HepG2 (cell line): ENCODE measurements around the gene SLC25A20. TPM values are rescaled to one million over a fixed set of nuclear protein-coding genes. Genes with fewer than 3 reads are reported as not detected.

ENCODE experiments used
- CHD4 ChIP-seq: fragments of 200-600 bp; sonication (generic); IDR thresholded peaks from 2 replicates; pipeline ENCODE4 v1.7.0; 2017; ENCODE audit warnings: mild to moderate bottlenecking, low read length, borderline replicate concordance
- IRF2 ChIP-seq: IDR thresholded peaks from 2 replicates; pipeline ENCODE4 v1.6.1; 2018; ENCODE audit warnings: missing genetic modification reagents, missing compliant biosample characterization
- MED1 ChIP-seq: sonication (generic); formaldehyde crosslinking; IDR thresholded peaks from 2 replicates; pipeline ENCODE4 v1.4.0; 2020; ENCODE audit warnings: missing genetic modification reagents
- NONO ChIP-seq, 2 experiments: fragments of 450-650 bp in 1 of 2; sonication (generic) in 1 of 2; formaldehyde crosslinking in 1 of 2; IDR thresholded peaks in 1 of 2; conservative IDR thresholded peaks in 1 of 2; 2 replicates each; pipeline versions ENCODE4 v1.6.1 to v1.8.0; 2017 to 2022; ENCODE audit warnings: mild to moderate bottlenecking in 1 of 2, missing genetic modification reagents in 1 of 2, moderate library complexity in 1 of 2
- POLR2AphosphoS5 ChIP-seq: IDR thresholded peaks from 2 replicates; pipeline ENCODE4 v1.6.1; 2012; ENCODE audit warnings: low read depth, low read length
- RARA ChIP-seq: IDR thresholded peaks from 2 replicates; pipeline ENCODE4 v1.6.1; 2016; ENCODE audit warnings: missing genetic modification reagents, missing compliant biosample characterization
- RCOR2 ChIP-seq: IDR thresholded peaks from 2 replicates; pipeline ENCODE4 v1.6.1; 2016; ENCODE audit warnings: missing biosample characterization, missing genetic modification reagents
- SRY ChIP-seq: sonication (generic); formaldehyde crosslinking; IDR thresholded peaks from 2 replicates; pipeline ENCODE4 v1.8.0; 2022; ENCODE audit warnings: mild to moderate bottlenecking, missing genetic modification reagents
- TBX2 ChIP-seq: sonication (generic); formaldehyde crosslinking; IDR thresholded peaks from 2 replicates; pipeline ENCODE4 v1.5.0; 2020; ENCODE audit warnings: missing genetic modification reagents, mild to moderate bottlenecking, borderline replicate concordance
- ZNF121 ChIP-seq: sonication (generic); formaldehyde crosslinking; IDR thresholded peaks from 2 replicates; pipeline ENCODE4 v1.5.0; 2020; ENCODE audit warnings: mild to moderate bottlenecking, missing genetic modification reagents
- ZNF484 ChIP-seq: sonication (generic); formaldehyde crosslinking; IDR thresholded peaks from 2 replicates; pipeline ENCODE4 v1.5.1; 2020; ENCODE audit warnings: mild to moderate bottlenecking, low read depth, missing genetic modification reagents, borderline replicate concordance
- ZNF607 ChIP-seq: sonication (generic); formaldehyde crosslinking; IDR thresholded peaks from 2 replicates; pipeline ENCODE4 v1.5.1; 2020; ENCODE audit warnings: missing genetic modification reagents, mild to moderate bottlenecking, borderline replicate concordance
- ZNF616 ChIP-seq: sonication (generic); formaldehyde crosslinking; IDR thresholded peaks from 2 replicates; pipeline ENCODE4 v1.5.0; 2020; ENCODE audit warnings: low read depth, mild to moderate bottlenecking, missing genetic modification reagents
- ZNF7 ChIP-seq: IDR thresholded peaks from 2 replicates; pipeline ENCODE4 v1.6.1; 2016; ENCODE audit warnings: missing biosample characterization, missing genetic modification reagents
- polyA plus RNA-seq, 8 experiments: library from polyadenylated mRNA; depleted of rRNA in 3 of 8; stranded (reverse) in 7 of 8; unstranded in 1 of 8; fragments of >200 nt; fragmentation: Illumina TruSeq in 4 of 8; extraction: Trizol in 4 of 8; gene quantifications; 2 replicates each; pipeline versions ENCODE4 v1.2.1 to v1.2.3, GENCODE V29; 2011 to 2016; ENCODE audit warnings: low read depth in 4 of 8, missing spikeins in 1 of 8, mixed read lengths in 1 of 8; ENCODE audit not compliant: insufficient read depth in 1 of 8
- total RNA-seq, 5 experiments: library from RNA; depleted of rRNA; stranded (reverse); fragments of >200 nt; fragmentation: Illumina TruSeq; extraction: Trizol; gene quantifications; 2 replicates each; pipeline ENCODE4 v1.2.3, GENCODE V29; 2016; ENCODE audit warnings: low read depth in 1 of 5
- TF ChIP-seq, protein P1 (sequence below): sonication (generic); formaldehyde crosslinking; IDR thresholded peaks from 2 replicates; pipeline ENCODE4 v1.9.0; 2021; ENCODE audit warnings: missing genetic modification reagents, mild to moderate bottlenecking, borderline replicate concordance
- TF ChIP-seq, protein P2 (sequence below): sonication (generic); formaldehyde crosslinking; IDR thresholded peaks from 2 replicates; pipeline ENCODE4 v1.5.0; 2020; ENCODE audit warnings: missing genetic modification reagents
- TF ChIP-seq, protein P3 (sequence below): IDR thresholded peaks from 2 replicates; pipeline ENCODE4 v1.6.1; 2016; ENCODE audit warnings: mild to moderate bottlenecking
- TF ChIP-seq, protein P4 (sequence below): sonication (generic); formaldehyde crosslinking; IDR thresholded peaks from 2 replicates; pipeline ENCODE4 v1.9.0; 2021; ENCODE audit warnings: missing genetic modification reagents, borderline replicate concordance
- TF ChIP-seq, protein P5 (sequence below): sonication (generic); formaldehyde crosslinking; IDR thresholded peaks from 2 replicates; pipeline ENCODE4 v1.4.0; 2020; ENCODE audit warnings: missing genetic modification reagents

The SLC25A20 gene
- total and polyA plus RNA-seq, 2 of the 13 experiments (the other 11 are each of a cell fraction or from before 2014, with no cell fraction given) = 21.1 to 26.6 TPM

DNA sequence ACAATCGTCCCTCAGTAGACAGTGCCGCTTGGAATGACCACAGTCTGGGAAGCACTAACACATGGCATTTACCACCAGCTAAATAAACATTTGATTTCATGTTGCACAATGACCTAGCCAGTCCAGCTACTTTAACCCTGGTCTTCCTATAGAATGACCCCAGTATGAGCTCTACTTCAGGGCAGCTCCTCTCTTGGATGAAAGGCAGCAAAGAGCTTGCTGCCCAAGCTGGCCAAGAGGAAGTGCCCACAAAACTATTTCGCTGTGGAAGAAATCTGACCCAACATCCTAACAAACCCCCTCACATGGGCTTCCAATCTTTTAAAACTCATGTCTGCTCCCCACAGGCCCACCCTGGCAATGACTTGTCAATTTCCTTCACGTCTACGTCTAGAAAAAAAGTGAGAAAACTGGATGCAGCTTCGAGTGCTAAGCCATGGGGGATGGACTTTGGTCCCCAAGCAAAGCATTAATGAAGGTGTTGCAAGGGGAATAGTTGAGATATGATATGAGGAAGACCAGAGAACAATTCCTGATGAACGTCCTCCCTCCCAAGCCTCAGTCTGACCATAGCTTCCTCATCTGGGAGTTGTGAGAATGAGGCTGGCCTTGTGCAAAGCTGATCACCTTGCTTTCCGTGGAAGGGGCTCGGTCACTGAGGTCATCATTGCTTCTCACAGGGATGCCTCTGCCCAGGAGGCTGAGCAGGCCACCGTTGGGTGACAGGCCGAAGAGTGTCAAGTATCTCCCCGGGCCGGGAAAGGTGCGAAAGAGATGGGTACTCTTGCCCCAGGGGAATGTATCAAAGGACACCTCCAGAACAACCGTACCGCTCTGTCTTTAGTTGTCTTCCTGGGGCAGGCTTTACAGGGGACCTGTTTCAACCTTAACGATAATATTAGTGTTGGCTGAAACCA, 964 bp downstream of the SLC25A20 start (continued):
- TF ChIP-seq MED1 (CRISPR knock-in tag) = peak; percentile 45; the same call in 1 of the 2 replicates
- peak; percentile 60 for TF ChIP-seq POLR2AphosphoS5
- TF ChIP-seq ZNF7 (CRISPR knock-in tag) = no peak
- TF ChIP-seq ZNF121 = no peak
- TF ChIP-seq ZNF484 (CRISPR knock-in tag) = no peak
- TF ChIP-seq, protein P1, sequence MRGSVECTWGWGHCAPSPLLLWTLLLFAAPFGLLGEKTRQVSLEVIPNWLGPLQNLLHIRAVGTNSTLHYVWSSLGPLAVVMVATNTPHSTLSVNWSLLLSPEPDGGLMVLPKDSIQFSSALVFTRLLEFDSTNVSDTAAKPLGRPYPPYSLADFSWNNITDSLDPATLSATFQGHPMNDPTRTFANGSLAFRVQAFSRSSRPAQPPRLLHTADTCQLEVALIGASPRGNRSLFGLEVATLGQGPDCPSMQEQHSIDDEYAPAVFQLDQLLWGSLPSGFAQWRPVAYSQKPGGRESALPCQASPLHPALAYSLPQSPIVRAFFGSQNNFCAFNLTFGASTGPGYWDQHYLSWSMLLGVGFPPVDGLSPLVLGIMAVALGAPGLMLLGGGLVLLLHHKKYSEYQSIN (CRISPR knock-in tag) = no peak
- TF ChIP-seq IRF2 (CRISPR knock-in tag) = peak; percentile 44; the same call in 1 of the 2 replicates
- TF ChIP-seq, protein P2, sequence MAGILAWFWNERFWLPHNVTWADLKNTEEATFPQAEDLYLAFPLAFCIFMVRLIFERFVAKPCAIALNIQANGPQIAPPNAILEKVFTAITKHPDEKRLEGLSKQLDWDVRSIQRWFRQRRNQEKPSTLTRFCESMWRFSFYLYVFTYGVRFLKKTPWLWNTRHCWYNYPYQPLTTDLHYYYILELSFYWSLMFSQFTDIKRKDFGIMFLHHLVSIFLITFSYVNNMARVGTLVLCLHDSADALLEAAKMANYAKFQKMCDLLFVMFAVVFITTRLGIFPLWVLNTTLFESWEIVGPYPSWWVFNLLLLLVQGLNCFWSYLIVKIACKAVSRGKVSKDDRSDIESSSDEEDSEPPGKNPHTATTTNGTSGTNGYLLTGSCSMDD (CRISPR knock-in tag) = no peak
- TF ChIP-seq SRY (CRISPR knock-in tag) = no peak
- peak; percentile 42 for TF ChIP-seq TBX2 (CRISPR knock-in tag)
- TF ChIP-seq, protein P3, sequence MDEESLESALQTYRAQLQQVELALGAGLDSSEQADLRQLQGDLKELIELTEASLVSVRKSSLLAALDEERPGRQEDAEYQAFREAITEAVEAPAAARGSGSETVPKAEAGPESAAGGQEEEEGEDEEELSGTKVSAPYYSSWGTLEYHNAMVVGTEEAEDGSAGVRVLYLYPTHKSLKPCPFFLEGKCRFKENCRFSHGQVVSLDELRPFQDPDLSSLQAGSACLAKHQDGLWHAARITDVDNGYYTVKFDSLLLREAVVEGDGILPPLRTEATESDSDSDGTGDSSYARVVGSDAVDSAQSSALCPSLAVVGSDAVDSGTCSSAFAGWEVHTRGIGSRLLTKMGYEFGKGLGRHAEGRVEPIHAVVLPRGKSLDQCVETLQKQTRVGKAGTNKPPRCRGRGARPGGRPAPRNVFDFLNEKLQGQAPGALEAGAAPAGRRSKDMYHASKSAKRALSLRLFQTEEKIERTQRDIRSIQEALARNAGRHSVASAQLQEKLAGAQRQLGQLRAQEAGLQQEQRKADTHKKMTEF = peak; percentile 21; the same call in 1 of the 2 replicates
- TF ChIP-seq RCOR2 (CRISPR knock-in tag) = no peak
- no peak for TF ChIP-seq NONO (IDR thresholded peaks at IDR 0.05)
- no peak for TF ChIP-seq NONO (CRISPR knock-in tag; conservative IDR thresholded peaks at IDR 0.05)
- TF ChIP-seq, protein P4, sequence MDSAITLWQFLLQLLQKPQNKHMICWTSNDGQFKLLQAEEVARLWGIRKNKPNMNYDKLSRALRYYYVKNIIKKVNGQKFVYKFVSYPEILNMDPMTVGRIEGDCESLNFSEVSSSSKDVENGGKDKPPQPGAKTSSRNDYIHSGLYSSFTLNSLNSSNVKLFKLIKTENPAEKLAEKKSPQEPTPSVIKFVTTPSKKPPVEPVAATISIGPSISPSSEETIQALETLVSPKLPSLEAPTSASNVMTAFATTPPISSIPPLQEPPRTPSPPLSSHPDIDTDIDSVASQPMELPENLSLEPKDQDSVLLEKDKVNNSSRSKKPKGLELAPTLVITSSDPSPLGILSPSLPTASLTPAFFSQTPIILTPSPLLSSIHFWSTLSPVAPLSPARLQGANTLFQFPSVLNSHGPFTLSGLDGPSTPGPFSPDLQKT (CRISPR knock-in tag) = no peak
- TF ChIP-seq CHD4 = no peak
- TF ChIP-seq, protein P5, sequence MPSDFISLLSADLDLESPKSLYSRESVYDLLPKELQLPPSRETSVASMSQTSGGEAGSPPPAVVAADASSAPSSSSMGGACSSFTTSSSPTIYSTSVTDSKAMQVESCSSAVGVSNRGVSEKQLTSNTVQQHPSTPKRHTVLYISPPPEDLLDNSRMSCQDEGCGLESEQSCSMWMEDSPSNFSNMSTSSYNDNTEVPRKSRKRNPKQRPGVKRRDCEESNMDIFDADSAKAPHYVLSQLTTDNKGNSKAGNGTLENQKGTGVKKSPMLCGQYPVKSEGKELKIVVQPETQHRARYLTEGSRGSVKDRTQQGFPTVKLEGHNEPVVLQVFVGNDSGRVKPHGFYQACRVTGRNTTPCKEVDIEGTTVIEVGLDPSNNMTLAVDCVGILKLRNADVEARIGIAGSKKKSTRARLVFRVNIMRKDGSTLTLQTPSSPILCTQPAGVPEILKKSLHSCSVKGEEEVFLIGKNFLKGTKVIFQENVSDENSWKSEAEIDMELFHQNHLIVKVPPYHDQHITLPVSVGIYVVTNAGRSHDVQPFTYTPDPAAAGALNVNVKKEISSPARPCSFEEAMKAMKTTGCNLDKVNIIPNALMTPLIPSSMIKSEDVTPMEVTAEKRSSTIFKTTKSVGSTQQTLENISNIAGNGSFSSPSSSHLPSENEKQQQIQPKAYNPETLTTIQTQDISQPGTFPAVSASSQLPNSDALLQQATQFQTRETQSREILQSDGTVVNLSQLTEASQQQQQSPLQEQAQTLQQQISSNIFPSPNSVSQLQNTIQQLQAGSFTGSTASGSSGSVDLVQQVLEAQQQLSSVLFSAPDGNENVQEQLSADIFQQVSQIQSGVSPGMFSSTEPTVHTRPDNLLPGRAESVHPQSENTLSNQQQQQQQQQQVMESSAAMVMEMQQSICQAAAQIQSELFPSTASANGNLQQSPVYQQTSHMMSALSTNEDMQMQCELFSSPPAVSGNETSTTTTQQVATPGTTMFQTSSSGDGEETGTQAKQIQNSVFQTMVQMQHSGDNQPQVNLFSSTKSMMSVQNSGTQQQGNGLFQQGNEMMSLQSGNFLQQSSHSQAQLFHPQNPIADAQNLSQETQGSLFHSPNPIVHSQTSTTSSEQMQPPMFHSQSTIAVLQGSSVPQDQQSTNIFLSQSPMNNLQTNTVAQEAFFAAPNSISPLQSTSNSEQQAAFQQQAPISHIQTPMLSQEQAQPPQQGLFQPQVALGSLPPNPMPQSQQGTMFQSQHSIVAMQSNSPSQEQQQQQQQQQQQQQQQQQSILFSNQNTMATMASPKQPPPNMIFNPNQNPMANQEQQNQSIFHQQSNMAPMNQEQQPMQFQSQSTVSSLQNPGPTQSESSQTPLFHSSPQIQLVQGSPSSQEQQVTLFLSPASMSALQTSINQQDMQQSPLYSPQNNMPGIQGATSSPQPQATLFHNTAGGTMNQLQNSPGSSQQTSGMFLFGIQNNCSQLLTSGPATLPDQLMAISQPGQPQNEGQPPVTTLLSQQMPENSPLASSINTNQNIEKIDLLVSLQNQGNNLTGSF (CRISPR knock-in tag) = no peak
- TF ChIP-seq ZNF607 (CRISPR knock-in tag) = no peak
- TF ChIP-seq ZNF616 (CRISPR knock-in tag) = no peak
- TF ChIP-seq RARA (CRISPR knock-in tag) = peak; percentile 80
